NCI-H748 treated with DMSO at 0.1 percent for 48 hours (cell line): ENCODE measurements around the gene RINL.
"Not testable (repeated sequence)": the region's sequence is repeated elsewhere in the genome, so short reads cannot be mapped to it uniquely, and the experiment has no call there.

ENCODE experiments used
- DNase-seq: peaks from one replicate; lab custom pipeline; 2025; lab: John Stamatoyannopoulos, UW

RINL gene

DNA sequence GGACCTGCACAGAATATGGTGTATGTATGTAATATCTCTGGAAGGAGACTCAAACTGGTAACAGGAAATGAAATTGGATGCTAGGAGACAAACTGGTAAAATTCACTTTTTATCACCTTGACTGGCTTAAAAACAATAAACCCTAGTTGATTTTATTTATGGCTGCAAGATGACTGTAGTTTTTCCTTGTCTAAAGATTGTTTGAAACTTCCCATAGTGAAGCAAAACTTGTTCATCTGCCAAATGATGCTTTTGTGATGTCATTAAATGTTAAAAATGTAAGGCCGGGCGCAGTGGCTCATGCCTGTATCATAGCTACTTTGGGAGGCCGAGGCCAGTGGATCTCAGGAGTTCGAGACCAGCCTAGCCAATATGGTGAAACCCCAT is 44.0 kb downstream of the RINL start:
- no peak for DNase-seq

DNA sequence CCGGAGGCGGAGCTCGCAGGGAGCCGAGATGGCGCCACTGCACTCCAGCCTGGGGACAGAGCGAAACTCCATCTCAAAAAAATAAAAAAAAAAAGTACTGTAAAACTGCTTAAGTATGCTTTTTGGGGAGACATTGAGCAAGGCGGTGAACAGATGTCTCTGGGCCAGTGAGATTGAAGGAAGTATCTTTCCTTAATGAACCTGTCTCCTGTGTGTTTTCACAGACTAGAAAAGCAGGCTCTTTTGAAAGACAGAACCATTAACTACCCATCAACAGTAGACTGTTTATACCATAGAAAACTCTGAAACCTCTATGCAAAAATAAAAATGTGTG is 45.0 kb downstream of the RINL start:
- no peak for DNase-seq

DNA sequence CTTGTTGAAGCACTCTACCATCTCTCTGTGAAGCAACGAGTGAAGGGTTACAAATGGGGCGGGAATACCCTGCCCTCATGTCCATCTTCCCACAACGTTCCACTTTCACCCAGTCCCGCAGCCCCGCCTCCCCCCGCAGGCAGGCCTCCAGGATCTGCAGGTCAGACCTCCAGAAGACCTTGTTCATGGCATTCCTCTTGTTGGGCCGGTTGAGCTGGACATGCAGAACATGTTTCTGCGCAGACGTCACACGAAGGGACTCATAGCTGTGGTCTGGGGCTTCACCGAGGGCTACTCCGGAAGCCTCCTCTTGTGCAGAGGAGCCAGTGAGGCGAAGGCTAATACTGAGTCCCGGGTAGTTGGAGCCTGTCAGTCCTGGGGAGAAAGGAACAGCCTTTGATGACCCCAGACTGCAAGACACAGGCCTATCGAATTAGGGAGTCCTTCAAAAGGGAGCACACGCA is 46.9 kb downstream of the RINL start:
- peak; percentile 49 for DNase-seq

DNA sequence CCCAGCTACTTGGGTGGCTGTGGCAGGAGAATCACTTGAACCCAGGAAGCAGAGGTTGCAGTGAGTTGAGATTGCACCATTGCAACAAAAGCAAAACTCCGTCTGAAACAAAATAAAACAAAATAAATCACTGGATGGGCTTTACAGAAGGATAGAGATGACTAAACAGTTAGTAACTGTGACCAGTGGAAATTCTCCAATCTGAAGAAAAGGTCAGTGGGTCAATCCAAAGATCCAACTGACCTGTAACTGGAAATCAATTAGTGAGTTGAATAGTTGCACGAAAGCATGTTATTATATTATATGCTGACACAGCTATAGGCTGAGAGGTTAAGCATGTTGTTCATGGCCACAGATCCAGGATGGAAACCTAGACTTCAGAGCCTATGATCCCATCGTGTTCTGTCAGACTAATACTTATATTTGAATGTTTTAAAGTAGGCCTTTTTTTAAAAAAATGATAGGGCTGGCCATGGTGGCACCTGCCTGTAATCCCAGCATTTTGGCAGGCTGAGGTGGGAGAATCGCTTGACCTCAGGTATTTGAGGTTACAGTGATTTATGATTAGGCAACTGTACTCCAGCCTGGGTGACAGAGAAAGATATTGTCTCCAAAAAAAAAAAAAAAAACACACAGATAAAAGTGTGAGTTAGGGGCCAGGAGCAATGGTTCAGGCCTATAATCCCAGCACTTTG is 47.9 kb downstream of the RINL start:
- no peak for DNase-seq

DNA sequence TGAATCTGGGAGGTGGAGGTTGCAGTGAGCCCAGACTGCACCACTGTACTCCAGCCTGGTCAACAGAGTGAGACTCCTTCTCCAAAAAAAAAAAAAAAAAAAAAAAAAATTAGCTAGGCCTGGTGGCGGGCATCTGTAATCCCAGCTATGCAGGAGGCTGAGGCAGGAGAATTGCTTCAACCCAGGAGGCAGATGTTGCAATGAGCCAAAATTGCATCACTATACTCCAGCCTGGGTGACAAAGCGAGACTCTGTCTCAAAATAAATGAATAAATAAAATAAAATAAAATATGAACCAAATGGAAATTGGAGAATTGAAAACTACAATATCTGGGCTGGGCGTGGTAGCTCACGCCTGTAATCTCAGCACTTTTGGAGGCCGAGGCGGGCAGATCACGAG is 48.9 kb downstream of the RINL start:
- DNase-seq: not testable (repeated sequence)

DNA sequence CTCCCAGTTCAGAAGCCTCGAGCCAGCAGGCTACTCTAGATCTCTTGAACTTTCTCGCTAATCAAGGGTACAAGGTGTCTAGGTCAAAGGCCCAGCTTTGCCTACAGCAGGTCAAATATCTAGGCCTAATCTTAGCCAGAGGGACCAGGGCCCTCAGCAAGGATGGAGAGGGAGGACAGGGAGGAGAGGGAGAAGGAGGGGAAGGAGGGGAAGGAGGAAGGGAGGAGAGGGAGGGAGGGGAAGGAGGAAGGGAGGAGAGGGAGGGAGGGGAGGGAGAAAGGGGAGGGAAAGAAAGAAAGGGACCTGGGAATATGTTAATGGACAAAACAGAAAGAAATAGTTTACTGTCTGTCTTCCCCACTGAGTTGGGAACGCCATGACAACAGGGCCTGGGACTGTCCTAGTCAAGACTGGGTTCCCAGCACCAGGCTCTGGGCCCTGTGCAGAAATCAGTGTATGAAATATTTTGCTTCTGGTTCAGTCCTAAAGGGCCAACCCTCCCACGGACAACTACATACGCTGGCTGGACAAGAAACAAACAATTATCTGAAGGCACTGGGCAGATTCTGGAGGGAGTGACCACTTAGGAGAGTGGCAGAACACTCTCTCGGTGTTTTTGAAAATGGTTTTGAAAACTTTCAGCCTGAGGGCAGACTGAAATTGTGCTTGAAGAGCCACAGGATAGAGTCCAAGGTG is 51.1 kb downstream of the RINL start:
- DNase-seq: no peak

DNA sequence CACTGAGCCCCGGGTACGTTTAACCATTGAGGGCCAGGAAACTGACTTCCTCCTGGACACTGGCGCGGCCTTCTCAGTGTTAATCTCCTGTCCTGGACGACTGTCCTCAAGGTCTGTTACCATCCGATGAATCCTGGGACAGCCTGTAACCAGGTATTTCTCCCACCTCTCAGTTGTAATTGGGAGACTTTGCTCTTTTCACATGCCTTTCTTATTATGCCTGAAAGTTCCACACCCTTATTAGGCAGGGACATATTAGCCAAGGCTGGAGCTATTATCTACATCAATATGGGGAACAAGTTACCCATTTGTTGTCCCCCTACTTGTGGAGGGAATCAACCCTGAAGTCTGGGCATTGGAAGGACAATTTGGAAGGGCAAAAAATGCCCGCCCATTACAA is 52.1 kb downstream of the RINL start:
- DNase-seq: not testable (repeated sequence)

DNA sequence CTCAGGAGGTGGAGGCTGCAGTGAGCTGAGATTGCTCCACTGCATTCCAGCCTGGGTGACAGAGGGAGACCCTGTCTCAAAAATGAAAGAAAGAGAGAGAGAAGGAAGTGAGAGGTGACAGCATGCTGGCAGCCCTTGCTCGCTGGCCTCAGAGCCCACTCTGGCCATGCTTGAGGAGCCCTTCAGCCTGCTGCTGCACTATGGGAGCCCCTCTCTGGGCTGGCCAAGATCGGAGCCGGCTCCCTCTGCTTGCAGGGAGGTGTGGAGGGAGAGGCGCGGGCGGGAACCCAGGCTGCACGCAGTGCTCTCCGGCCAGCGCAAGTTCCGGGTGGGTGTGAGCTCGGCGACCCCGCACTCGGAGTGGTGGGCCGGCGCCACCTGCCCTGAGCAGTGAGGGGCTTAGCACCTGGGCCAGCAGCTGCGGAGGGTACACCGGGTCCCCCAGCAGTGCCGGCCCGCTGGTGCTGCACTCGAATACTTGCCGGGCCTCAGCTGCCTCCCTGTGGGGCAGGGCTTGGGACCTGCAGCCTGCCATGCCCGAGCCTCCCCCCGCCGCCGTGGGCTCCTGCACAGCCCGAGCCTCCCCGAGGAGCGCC is 56.7 kb downstream of the RINL start:
- not testable (repeated sequence) for DNase-seq

DNA sequence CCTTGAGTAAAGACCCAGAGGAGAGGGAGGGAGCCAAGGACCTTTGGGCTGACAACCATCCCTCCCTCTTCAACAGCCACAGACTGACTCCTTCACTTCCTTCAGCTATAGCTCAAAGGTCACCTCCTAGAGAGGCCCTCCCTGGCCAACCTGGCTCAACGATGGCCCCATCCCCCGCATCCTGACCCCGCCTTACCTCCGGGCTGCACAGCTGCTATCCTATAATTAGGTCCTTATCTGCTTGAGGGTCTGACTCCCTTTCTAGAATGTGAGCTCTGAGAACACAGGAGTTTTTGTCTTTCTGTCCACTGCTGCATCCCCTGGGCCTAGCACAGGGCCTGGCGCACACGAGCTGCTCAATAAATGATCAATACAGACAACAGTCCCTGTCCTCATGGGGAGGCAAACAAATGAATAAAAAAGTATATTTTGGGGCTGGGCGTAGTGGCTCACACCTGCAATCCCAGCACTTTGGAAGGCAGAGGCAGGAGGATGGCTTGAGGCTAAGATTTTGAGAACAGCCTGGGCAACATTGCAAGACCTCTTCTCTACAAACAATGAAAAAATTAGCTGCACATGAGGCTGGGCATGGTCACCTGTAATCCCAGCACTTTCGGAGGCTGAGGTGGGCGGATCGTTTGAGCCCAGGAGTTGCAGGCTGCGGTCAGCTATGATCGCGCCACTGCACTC is 58.7 kb downstream of the RINL start:
- no peak for DNase-seq
